Measurements from ENCODE around the gene DNMT3A. TPM values are rescaled to one million over a fixed set of nuclear protein-coding genes. Genes with fewer than 3 reads are reported as not detected.

Gene DNMT3A
- total and polyA plus RNA-seq, 2 experiments from 2014 or later = 47.2 to 80.4 TPM

DNA sequence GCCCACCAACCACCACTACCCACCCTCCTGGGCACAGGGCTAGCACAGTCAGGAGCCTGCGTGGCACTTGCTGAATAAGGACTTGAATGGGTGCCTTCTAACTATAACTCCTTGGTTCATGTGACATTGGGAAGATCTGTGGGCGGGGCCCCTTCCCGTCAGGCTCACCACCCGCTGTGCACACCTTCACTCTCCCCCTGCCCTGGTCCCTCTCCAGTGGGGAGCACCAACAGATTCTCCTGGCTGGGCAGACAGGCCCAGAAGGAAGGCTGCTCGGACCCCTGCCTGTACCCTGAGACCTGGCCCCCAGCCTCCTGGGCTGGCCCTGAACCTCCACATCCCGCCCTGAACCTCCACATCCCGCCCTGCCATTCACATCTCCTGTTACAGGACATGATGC, 139.9 kb downstream of the DNMT3A start (continued):
- TF ChIP-seq, protein P1, sequence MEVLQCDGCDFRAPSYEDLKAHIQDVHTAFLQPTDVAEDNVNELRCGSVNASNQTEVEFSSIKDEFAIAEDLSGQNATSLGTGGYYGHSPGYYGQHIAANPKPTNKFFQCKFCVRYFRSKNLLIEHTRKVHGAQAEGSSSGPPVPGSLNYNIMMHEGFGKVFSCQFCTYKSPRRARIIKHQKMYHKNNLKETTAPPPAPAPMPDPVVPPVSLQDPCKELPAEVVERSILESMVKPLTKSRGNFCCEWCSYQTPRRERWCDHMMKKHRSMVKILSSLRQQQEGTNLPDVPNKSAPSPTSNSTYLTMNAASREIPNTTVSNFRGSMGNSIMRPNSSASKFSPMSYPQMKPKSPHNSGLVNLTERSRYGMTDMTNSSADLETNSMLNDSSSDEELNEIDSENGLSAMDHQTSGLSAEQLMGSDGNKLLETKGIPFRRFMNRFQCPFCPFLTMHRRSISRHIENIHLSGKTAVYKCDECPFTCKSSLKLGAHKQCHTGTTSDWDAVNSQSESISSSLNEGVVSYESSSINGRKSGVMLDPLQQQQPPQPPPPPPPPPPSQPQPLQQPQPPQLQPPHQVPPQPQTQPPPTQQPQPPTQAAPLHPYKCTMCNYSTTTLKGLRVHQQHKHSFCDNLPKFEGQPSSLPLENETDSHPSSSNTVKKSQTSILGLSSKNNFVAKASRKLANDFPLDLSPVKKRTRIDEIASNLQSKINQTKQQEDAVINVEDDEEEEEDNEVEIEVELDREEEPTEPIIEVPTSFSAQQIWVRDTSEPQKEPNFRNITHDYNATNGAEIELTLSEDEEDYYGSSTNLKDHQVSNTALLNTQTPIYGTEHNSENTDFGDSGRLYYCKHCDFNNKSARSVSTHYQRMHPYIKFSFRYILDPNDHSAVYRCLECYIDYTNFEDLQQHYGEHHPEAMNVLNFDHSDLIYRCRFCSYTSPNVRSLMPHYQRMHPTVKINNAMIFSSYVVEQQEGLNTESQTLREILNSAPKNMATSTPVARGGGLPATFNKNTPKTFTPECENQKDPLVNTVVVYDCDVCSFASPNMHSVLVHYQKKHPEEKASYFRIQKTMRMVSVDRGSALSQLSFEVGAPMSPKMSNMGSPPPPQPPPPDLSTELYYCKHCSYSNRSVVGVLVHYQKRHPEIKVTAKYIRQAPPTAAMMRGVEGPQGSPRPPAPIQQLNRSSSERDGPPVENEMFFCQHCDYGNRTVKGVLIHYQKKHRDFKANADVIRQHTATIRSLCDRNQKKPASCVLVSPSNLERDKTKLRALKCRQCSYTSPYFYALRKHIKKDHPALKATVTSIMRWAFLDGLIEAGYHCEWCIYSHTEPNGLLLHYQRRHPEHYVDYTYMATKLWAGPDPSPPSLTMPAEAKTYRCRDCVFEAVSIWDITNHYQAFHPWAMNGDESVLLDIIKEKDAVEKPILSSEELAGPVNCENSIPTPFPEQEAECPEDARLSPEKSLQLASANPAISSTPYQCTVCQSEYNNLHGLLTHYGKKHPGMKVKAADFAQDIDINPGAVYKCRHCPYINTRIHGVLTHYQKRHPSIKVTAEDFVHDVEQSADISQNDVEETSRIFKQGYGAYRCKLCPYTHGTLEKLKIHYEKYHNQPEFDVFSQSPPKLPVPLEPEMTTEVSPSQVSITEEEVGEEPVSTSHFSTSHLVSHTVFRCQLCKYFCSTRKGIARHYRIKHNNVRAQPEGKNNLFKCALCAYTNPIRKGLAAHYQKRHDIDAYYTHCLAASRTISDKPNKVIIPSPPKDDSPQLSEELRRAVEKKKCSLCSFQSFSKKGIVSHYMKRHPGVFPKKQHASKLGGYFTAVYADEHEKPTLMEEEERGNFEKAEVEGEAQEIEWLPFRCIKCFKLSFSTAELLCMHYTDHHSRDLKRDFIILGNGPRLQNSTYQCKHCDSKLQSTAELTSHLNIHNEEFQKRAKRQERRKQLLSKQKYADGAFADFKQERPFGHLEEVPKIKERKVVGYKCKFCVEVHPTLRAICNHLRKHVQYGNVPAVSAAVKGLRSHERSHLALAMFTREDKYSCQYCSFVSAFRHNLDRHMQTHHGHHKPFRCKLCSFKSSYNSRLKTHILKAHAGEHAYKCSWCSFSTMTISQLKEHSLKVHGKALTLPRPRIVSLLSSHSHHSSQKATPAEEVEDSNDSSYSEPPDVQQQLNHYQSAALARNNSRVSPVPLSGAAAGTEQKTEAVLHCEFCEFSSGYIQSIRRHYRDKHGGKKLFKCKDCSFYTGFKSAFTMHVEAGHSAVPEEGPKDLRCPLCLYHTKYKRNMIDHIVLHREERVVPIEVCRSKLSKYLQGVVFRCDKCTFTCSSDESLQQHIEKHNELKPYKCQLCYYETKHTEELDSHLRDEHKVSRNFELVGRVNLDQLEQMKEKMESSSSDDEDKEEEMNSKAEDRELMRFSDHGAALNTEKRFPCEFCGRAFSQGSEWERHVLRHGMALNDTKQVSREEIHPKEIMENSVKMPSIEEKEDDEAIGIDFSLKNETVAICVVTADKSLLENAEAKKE (CRISPR knock-in tag; IDR thresholded peaks at IDR 0.05) = no peak
- TF ChIP-seq EZH2phosphoT487 (IDR thresholded peaks at IDR 0.05; ENCODE audit: unreplicated experiment) (no peak), EZH2 (IDR thresholded peaks at IDR 0.05; ENCODE audit: low read depth, unreplicated experiment) (no peak)

- Mint-ChIP-seq H3K4me3 (no peak overlapping the region), H3K27ac (no peak overlapping the region), H3K36me3 (ENCODE audit: low read depth) (no peaks in the 10 kb centered on the region), H3K27me3 (ENCODE audit: insufficient read depth, low read depth, poor library complexity) (peaks cover 16% of the 10 kb centered on the region), H3K4me1 (peaks cover 5% of the 10 kb centered on the region; the same call in 2 of the 3 replicates), H3K9me3 (no peaks in the 10 kb centered on the region)
- no peaks in the 10 kb centered on the region for H3K27me3 ChIP-seq (ENCODE audit: insufficient read depth)
- no peak overlapping the region for H2AFZ ChIP-seq
- H4K20me1 ChIP-seq (replicated peaks; ENCODE audit: insufficient read depth) = no peaks in the 10 kb centered on the region
- H3K27ac ChIP-seq (ENCODE audit: low read depth) = no peak overlapping the region
- H3K9me2 ChIP-seq (ENCODE audit: insufficient read depth) = no peaks in the 10 kb centered on the region
- no peak for TF ChIP-seq NANOG (IDR thresholded peaks at IDR 0.05; ENCODE audit: borderline replicate concordance)
- peak; percentile 25 to 37; a peak in 2 of 4 replicates for TF ChIP-seq CTCF (conservative IDR thresholded peaks at IDR 0.05; ENCODE audit: low read depth in 2 of 2)
- no peak overlapping the region for H3K4me2 ChIP-seq
- H3K4me1 ChIP-seq (ENCODE audit: insufficient read depth) = no peaks in the 10 kb centered on the region
- no peaks in the 10 kb centered on the region for H3K79me2 ChIP-seq (replicated peaks; ENCODE audit: insufficient read depth)
- ATAC-seq = peak; percentile 35
- DNase-seq (ENCODE audit: low spot score) = peak; percentile 62
- H3K4me3 ChIP-seq = no peak overlapping the region
- H3F3A ChIP-seq (replicated peaks; ENCODE audit: low read depth) = peaks cover 4% of the 10 kb centered on the region
- no peaks in the 10 kb centered on the region for H3K36me3 ChIP-seq (ENCODE audit: insufficient read depth)
Observed at GRCh38 chr2:25201265-25201664, 140.5 kb downstream of the DNMT3A start.

Measured in GM23338 (cell line).